Vagina (tissue), 2 donors: Measurements from ENCODE around the gene UBE2E2. TPM values are rescaled to one million over a fixed set of nuclear protein-coding genes. Genes with fewer than 3 reads are reported as not detected.

Experiments used
- DNase-seq, 2 donors: peaks; one replicate each; pipeline ENCODE4 v3.0.0-alpha.2; 2017; ENCODE audit errors: extremely low spot score in 2 of 2
- H3K27ac ChIP-seq: fragments of 200-600 bp; sonication (generic); one replicate; pipeline ENCODE4 v1.5.1; 2019
- H3K27me3 ChIP-seq: fragments of 200-600 bp; sonication (generic); one replicate; pipeline ENCODE4 v1.5.1; 2019
- H3K36me3 ChIP-seq, 2 donors: fragments of 200-600 bp; sonication (generic); one replicate each; pipeline ENCODE4 v1.5.1; 2017 to 2019
- H3K4me1 ChIP-seq: fragments of 200-600 bp; sonication (generic); one replicate; pipeline ENCODE4 v1.5.1; 2019
- H3K4me3 ChIP-seq, 2 donors: fragments of 200-600 bp; sonication (generic); 1 replicate in 1 of 2; 2 replicates in 1 of 2; pipeline ENCODE4 v1.5.1; 2016 to 2019
- H3K9me3 ChIP-seq: fragments of 200-600 bp; sonication (generic); one replicate; pipeline ENCODE4 v1.5.1; 2019
- CTCF ChIP-seq, 3 experiments: fragments of 450-650 bp in 2 of 3; fragments of 200-600 bp in 1 of 3; sonication (generic) in 1 of 3; IDR thresholded peaks; one replicate each; pipeline ENCODE4 v1.5.1; 2017 to 2019; ENCODE audit warnings: antibody characterized with exemption in 3 of 3, mild to moderate bottlenecking in 2 of 3, moderate library complexity in 2 of 3
- POLR2A ChIP-seq, 2 donors: fragments of 450-650 bp; IDR thresholded peaks; one replicate each; pipeline ENCODE4 v1.6.1; 2017; ENCODE audit warnings: antibody characterized with exemption in 2 of 2, mild to moderate bottlenecking in 2 of 2, moderate library complexity in 2 of 2
- POLR2AphosphoS5 ChIP-seq, 2 donors: sonication (generic); formaldehyde crosslinking; IDR thresholded peaks; one replicate each; pipeline ENCODE4 v1.9.0; 2017; ENCODE audit warnings: antibody characterized with exemption in 2 of 2, mild to moderate bottlenecking in 2 of 2, low read depth in 1 of 2; ENCODE audit not compliant: insufficient read depth in 1 of 2
- intact Hi-C: fragments of 100-400 bp; cut with DNase I; formaldehyde crosslinking; loops from one replicate; pipeline ENCODE4 v1.15.1; 2023
- total RNA-seq: library from RNA; depleted of rRNA; stranded (reverse); fragments of >200 nt; gene quantifications from one replicate; pipeline ENCODE4 v1.2.3, GENCODE V29; 2016

Gene UBE2E2
- total RNA-seq, 1 donor from 2014 or later: 31.2 TPM

GRCh38 chr3:23201154-23201838 is 1.8 kb upstream of the UBE2E2 start:
- Histone ChIP-seq H3K27ac (no peak overlapping the region), H3K27me3 (no peaks in the 10 kb centered on the region), H3K36me3 (no peaks in the 10 kb centered on the region), H3K4me3 (no peak overlapping the region), H3K9me3 (no peaks in the 10 kb centered on the region), H3K4me1 (peaks cover 15% of the 10 kb centered on the region)
- TF ChIP-seq POLR2A (IDR thresholded peaks at IDR 0.05) (no peak), CTCF (IDR thresholded peaks at IDR 0.05) (no peak), POLR2AphosphoS5 (IDR thresholded peaks at IDR 0.05; ENCODE audit: insufficient read depth in 1 of 2, low read depth in 1 of 2) (no peak)
- DNase-seq: no peak
- intact Hi-C loops: loop anchor here (10.0 kb wide), 1 partner anchor 604 kb away; the partner anchor contains the start of gene UBE2E1

GRCh38 chr3:23202203-23202920 is 765 bp upstream of the UBE2E2 start:
- peak overlapping the region; percentile 88 for H3K27ac ChIP-seq
- TF ChIP-seq POLR2A (IDR thresholded peaks at IDR 0.05) (no peak), POLR2AphosphoS5 (IDR thresholded peaks at IDR 0.05; ENCODE audit: insufficient read depth in 1 of 2, low read depth in 1 of 2) (peak in 1 of 2 donors; percentile 34)
- intact Hi-C loops: loop anchor here (10.0 kb wide), 1 partner anchor 602 kb away; the partner anchor contains the start of gene UBE2E1
- no peak for DNase-seq
- no peaks in the 10 kb centered on the region for H3K27me3 ChIP-seq
- no peaks in the 10 kb centered on the region for H3K9me3 ChIP-seq
- H3K4me3 ChIP-seq: peak overlapping the region; percentile 85 to 95
- H3K4me1 ChIP-seq: peaks cover 15% of the 10 kb centered on the region
- no peaks in the 10 kb centered on the region for H3K36me3 ChIP-seq

- Histone ChIP-seq H3K4me1 (peaks cover 15% of the 10 kb centered on the region), H3K36me3 (no peaks in the 10 kb centered on the region), H3K27ac (peak overlapping the region; percentile 88), H3K27me3 (no peaks in the 10 kb centered on the region), H3K9me3 (no peaks in the 10 kb centered on the region), H3K4me3 (peak overlapping the region; percentile 85 to 95)
- DNase-seq: no peak
- intact Hi-C loops: loop anchor here (10.0 kb wide), 1 partner anchor 601 kb away; the partner anchor contains the start of gene UBE2E1
- no peak for TF ChIP-seq POLR2AphosphoS5 (IDR thresholded peaks at IDR 0.05; ENCODE audit: insufficient read depth in 1 of 2, low read depth in 1 of 2)
Observed at GRCh38 chr3:23203708-23204330, 692 bp downstream of the UBE2E2 start.

GRCh38 chr3:23206366-23206765 is 3.2 kb downstream of the UBE2E2 start:
- H3K4me3 ChIP-seq: no peak overlapping the region
- intact Hi-C loops: loop anchor here (10.0 kb wide), 1 partner anchor 598 kb away; the partner anchor contains the start of gene UBE2E1
- no peak for TF ChIP-seq POLR2AphosphoS5 (IDR thresholded peaks at IDR 0.05; ENCODE audit: insufficient read depth in 1 of 2, low read depth in 1 of 2)
- no peak for TF ChIP-seq CTCF (IDR thresholded peaks at IDR 0.05)
- no peak for TF ChIP-seq POLR2A (IDR thresholded peaks at IDR 0.05)

GRCh38 chr3:23209103-23209502 is 6.0 kb downstream of the UBE2E2 start:
- no peaks in the 10 kb centered on the region for H3K36me3 ChIP-seq
- peaks cover 12% of the 10 kb centered on the region for H3K4me1 ChIP-seq
- intact Hi-C loops: loop anchor here (10.0 kb wide), 1 partner anchor 596 kb away; the partner anchor contains the start of gene UBE2E1
- no peaks in the 10 kb centered on the region for H3K27me3 ChIP-seq
- TF ChIP-seq POLR2A (IDR thresholded peaks at IDR 0.05) (no peak), POLR2AphosphoS5 (IDR thresholded peaks at IDR 0.05; ENCODE audit: insufficient read depth in 1 of 2, low read depth in 1 of 2) (no peak), CTCF (IDR thresholded peaks at IDR 0.05) (no peak)
- no peak for DNase-seq
- H3K9me3 ChIP-seq: no peaks in the 10 kb centered on the region
- no peak overlapping the region for H3K27ac ChIP-seq
- H3K4me3 ChIP-seq: no peak overlapping the region

More at GRCh38 chr3:23206366-23206765, 3.2 kb downstream of the UBE2E2 start:
- no peak for DNase-seq
- Histone ChIP-seq H3K36me3 (no peaks in the 10 kb centered on the region), H3K9me3 (no peaks in the 10 kb centered on the region), H3K27ac (no peak overlapping the region), H3K27me3 (no peaks in the 10 kb centered on the region), H3K4me1 (peaks cover 15% of the 10 kb centered on the region)
